ENCODE data around the gene DLL1. TPM values are rescaled to one million over a fixed set of nuclear protein-coding genes. Genes with fewer than 3 reads are reported as not detected.

The DLL1 gene
- total and polyA plus RNA-seq, 9 of the 15 experiments (the other 6 are each of a cell fraction or from before 2014, with no cell fraction given), result not detected

DNA sequence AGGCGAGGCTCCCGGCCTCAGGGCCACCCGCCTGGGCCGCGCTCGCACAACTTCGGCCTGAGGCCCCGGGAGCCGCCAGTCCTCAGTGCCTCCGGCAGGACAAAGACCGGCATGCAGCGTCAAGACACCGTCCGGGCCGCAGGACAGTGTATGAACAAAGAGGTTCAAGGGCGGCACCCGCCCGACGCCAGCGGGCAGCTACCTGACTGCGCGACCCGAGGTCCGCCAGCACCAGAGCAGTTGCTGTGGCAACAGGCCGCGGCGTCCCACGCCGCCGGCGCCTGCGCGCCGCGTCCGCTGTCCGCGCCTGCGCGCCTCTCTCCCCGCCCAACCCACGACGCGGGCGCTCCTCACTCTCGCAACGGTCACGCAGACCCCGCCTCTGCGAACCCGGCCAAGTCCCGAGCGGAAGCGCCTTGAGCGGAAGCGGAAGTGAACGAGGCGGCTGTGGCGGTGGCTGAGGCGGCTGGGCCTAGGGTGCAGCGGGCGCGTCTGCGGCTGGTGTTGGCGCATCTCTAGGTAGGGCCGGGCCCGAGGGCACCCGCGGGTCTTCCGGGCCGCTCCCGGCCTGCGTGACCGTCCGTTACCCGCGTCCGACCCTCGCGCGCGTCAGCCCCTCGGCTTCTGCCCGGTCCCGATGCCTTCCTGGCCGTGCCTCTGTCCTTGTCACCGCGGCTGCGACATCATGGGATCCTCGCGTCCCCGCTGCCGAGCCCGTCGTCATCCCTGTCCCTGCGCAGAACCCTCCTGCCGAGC lies 15.6 kb upstream of the DLL1 start, which contains the start of gene FAM120B (continued):
- TF ChIP-seq, protein P1, sequence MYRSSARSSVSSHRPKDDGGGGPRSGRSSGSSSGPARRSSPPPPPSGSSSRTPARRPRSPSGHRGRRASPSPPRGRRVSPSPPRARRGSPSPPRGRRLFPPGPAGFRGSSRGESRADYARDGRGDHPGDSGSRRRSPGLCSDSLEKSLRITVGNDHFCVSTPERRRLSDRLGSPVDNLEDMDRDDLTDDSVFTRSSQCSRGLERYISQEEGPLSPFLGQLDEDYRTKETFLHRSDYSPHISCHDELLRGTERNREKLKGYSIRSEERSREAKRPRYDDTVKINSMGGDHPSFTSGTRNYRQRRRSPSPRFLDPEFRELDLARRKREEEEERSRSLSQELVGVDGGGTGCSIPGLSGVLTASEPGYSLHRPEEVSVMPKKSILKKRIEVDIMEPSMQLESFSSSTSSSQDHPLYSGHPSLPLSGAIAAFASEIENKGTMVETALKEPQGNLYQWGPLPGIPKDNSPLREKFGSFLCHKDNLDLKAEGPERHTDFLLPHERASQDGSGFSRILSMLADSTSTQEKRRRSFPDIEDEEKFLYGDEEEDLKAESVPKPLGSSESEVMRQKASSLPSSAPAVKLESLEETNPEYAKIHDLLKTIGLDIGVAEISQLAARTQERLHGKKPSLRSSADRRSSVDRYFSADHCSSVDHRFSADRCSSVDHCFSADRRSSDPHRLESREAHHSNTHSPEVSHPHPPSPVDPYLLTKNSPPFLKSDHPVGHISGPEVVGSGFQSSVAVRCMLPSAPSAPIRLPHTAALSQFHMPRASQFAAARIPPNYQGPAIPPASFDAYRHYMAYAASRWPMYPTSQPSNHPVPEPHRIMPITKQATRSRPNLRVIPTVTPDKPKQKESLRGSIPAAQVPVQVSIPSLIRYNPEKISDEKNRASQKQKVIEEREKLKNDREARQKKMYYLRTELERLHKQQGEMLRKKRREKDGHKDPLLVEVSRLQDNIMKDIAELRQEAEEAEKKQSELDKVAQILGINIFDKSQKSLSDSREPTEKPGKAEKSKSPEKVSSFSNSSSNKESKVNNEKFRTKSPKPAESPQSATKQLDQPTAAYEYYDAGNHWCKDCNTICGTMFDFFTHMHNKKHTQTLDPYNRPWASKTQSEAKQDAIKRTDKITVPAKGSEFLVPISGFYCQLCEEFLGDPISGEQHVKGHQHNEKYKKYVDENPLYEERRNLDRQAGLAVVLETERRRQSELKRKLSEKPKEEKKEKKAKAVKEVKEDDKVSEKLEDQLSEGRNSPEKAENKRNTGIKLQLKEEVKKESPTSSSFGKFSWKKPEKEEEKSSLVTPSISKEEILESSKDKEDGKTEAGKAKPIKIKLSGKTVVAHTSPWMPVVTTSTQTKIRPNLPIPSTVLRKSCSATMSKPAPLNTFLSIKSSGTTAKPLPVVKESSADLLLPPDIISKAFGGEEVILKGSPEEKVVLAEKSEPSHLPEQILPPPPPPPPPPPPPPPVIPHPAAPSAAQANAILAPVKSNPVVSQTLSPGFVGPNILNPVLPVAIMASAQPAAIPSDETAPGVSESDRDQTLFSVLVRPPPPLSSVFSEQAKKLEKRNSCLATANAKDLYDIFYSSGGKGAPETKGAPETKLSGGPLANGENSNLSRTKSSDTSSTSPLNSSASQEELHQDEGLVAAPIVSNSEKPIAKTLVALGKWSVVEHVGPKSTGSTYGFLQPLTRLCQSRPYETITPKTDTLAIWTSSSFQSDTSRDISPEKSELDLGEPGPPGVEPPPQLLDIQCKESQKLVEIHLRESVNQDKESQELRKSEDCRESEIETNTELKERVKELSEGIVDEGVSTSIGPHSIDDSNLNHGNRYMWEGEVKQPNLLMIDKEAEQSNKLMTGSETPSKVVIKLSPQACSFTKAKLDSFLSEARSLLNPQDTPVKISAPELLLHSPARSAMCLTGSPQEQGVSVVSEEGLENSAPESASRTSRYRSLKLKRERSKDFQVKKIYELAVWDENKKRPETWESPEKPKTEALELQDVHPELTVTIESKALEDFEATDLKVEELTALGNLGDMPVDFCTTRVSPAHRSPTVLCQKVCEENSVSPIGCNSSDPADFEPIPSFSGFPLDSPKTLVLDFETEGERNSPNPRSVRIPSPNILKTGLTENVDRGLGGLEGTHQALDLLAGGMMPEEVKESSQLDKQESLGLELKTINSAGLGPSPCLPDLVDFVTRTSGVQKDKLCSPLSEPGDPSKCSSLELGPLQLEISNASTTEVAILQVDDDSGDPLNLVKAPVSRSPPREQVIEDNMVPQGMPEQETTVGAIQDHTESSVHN (IDR thresholded peaks at IDR 0.05; ENCODE audit: borderline replicate concordance in 1 of 2, low read depth in 1 of 2), result no peak
- TF ChIP-seq IRF2 (CRISPR knock-in tag; IDR thresholded peaks at IDR 0.05) (no peak), BDP1 (IDR thresholded peaks at IDR 0.05; ENCODE audit: insufficient read depth, insufficient read length) (no peak), HDGF (IDR thresholded peaks at IDR 0.05) (no peak), ZNF3 (CRISPR knock-in tag; IDR thresholded peaks at IDR 0.05) (no peak), ZNF311 (CRISPR knock-in tag; IDR thresholded peaks at IDR 0.05) (no peak), ZNF655 (CRISPR knock-in tag; IDR thresholded peaks at IDR 0.05) (no peak), MNT (conservative IDR thresholded peaks at IDR 0.05) (peak in 1 of 2 experiments; percentile 84; a peak in 3 of 4 replicates), CREB1 (IDR thresholded peaks at IDR 0.05) (peak; percentile 72), CREB1 (CRISPR knock-in tag; IDR thresholded peaks at IDR 0.05) (peak; percentile 78), KLF6 (CRISPR knock-in tag; IDR thresholded peaks at IDR 0.05; ENCODE audit: borderline replicate concordance) (no peak)
- TF ChIP-seq, protein P2, sequence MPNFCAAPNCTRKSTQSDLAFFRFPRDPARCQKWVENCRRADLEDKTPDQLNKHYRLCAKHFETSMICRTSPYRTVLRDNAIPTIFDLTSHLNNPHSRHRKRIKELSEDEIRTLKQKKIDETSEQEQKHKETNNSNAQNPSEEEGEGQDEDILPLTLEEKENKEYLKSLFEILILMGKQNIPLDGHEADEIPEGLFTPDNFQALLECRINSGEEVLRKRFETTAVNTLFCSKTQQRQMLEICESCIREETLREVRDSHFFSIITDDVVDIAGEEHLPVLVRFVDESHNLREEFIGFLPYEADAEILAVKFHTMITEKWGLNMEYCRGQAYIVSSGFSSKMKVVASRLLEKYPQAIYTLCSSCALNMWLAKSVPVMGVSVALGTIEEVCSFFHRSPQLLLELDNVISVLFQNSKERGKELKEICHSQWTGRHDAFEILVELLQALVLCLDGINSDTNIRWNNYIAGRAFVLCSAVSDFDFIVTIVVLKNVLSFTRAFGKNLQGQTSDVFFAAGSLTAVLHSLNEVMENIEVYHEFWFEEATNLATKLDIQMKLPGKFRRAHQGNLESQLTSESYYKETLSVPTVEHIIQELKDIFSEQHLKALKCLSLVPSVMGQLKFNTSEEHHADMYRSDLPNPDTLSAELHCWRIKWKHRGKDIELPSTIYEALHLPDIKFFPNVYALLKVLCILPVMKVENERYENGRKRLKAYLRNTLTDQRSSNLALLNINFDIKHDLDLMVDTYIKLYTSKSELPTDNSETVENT (CRISPR knock-in tag; IDR thresholded peaks at IDR 0.05), result peak; percentile 79
